HG03469 (cell line): ENCODE data around the gene RNF215.

Experiments used
- ATAC-seq: cut with Tn5 transposase; IDR thresholded peaks from one replicate; pipeline ENCODE4 v1.9.1; 2021; ENCODE audit warnings: mild to moderate bottlenecking, moderate library complexity, moderate number of reproducible peaks; ENCODE audit not compliant: unreplicated experiment

RNF215 gene

GRCh38 chr22:30334646-30335045 is 52.6 kb downstream of the RNF215 start:
- no peak for ATAC-seq

DNA sequence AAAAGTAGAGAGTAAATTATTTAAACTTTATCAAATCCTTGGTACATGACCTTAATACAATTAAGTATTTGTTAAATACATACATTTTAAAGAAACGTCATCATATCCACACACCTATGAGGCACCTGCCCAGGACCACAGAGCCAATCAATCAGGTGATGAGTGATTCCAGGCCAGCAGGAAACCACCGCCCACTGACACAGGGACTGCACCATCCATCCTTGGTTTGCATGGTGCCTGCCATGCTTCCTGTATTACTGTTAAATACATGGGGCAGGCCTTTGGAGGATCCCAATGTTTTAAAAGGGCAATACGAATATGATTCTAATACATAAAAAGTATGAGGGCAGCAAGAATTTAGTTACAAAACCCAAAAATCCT is 53.5 kb downstream of the RNF215 start:
- ATAC-seq, result no peak

DNA sequence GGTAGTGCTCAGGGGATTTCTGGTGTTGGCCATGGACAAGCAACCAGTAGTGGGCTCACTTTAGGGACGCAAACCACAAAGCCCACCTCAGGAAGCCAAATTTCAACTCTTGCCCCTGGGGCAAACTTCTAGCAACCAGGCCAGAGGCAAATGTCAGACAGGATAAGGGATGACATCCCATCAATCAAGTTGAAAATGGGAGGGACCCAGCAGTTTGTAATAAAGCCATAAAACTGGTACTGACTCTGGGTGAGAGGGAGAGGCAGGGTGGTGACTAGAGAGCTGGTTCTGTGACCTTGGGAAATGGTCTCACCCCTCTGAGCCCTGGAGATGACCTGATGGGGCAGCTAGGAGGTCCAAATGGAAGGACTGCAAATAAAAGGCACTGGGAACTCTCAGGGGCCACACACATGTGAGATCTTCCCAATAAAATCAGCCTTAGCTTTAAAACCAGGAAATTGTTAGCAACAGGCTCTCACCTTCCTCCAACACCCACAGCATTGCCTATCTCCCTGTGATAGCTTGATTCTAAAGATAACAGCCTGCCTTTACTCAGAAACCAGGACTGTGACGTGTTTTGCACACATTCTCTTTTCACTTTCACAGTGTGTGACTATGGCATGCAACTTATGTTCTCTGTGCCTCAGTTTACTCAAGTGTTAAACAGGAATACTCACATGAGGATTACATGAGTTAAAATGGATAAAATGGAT is 54.1 kb downstream of the RNF215 start:
- ATAC-seq, result no peak

GRCh38 chr22:30332551-30332950 is 54.7 kb downstream of the RNF215 start:
- ATAC-seq, result no peak
